Measurements from ENCODE around the gene PIK3R1. TPM values are rescaled to one million over a fixed set of nuclear protein-coding genes. Genes with fewer than 3 reads are reported as not detected.
"Not testable (repeated sequence)": the region's sequence is repeated elsewhere in the genome, so short reads cannot be mapped to it uniquely, and the experiment has no call there.

Gene PIK3R1
- total RNA-seq, 1 donor from 2014 or later = 110 TPM

DNA sequence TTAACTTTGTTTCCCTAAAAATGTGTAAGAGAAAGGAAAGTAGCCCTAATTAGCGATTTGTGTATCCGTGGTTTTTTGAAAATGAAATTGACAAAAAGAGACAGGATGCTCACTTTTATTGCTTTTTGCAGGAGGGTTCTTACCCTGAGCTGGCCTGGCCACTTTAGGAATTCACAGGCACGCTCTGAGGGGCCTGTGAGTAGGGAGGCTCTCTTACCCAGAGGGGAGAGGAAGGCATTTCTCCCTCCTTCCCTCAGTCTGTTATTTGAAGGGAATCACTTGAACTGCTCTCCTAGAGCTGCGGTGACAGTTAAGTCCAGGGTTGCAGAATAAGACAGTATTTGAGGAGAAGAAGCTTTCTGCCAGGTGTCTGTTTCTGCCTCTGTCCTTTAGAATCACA lies 16.7 kb downstream of the PIK3R1 start:
- H3K9me3 Mint-ChIP-seq = no peaks in the 10 kb centered on the region
- H3K36me3 Mint-ChIP-seq = peaks cover 38% of the 10 kb centered on the region
- no peak overlapping the region for H3K27ac Mint-ChIP-seq
- peaks cover 56% of the 10 kb centered on the region for H3K4me1 Mint-ChIP-seq (ENCODE audit: unreplicated experiment)
- no peaks in the 10 kb centered on the region for H3K27me3 Mint-ChIP-seq
- TF ChIP-seq, protein P1, sequence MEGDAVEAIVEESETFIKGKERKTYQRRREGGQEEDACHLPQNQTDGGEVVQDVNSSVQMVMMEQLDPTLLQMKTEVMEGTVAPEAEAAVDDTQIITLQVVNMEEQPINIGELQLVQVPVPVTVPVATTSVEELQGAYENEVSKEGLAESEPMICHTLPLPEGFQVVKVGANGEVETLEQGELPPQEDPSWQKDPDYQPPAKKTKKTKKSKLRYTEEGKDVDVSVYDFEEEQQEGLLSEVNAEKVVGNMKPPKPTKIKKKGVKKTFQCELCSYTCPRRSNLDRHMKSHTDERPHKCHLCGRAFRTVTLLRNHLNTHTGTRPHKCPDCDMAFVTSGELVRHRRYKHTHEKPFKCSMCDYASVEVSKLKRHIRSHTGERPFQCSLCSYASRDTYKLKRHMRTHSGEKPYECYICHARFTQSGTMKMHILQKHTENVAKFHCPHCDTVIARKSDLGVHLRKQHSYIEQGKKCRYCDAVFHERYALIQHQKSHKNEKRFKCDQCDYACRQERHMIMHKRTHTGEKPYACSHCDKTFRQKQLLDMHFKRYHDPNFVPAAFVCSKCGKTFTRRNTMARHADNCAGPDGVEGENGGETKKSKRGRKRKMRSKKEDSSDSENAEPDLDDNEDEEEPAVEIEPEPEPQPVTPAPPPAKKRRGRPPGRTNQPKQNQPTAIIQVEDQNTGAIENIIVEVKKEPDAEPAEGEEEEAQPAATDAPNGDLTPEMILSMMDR (conservative IDR thresholded peaks at IDR 0.05) = no peak
- DNase-seq (ENCODE audit: extremely low spot score, unreplicated experiment) = no peak
- H3K4me3 Mint-ChIP-seq = no peak overlapping the region

DNA sequence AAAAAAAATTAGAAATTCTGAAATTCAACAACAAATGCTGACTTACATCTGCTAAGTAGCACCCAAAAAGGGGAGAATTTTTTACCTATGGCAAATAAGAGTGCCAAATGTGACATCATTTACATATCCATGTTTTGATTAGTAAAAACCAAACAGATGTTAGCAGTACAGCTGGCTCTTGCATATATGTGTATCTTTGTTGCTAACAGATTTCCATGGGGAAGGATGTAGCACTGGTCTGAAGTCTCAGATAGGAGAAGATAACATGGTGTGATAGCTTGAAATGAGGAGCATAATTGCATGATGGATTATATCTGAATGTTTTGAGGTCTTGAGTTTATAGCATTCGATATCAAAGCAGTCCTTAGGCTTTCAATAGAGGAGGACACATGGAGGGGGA lies 17.5 kb downstream of the PIK3R1 start:
- H3K27ac Mint-ChIP-seq = no peak overlapping the region
- H3K36me3 Mint-ChIP-seq = peaks cover 36% of the 10 kb centered on the region
- no peak overlapping the region for H3K4me3 Mint-ChIP-seq
- H3K9me3 Mint-ChIP-seq = no peaks in the 10 kb centered on the region
- H3K4me1 Mint-ChIP-seq (ENCODE audit: unreplicated experiment) = peaks cover 55% of the 10 kb centered on the region
- no peak for DNase-seq (ENCODE audit: extremely low spot score, unreplicated experiment)
- TF ChIP-seq, protein P1 (conservative IDR thresholded peaks at IDR 0.05) = no peak
- H3K27me3 Mint-ChIP-seq = no peaks in the 10 kb centered on the region

DNA sequence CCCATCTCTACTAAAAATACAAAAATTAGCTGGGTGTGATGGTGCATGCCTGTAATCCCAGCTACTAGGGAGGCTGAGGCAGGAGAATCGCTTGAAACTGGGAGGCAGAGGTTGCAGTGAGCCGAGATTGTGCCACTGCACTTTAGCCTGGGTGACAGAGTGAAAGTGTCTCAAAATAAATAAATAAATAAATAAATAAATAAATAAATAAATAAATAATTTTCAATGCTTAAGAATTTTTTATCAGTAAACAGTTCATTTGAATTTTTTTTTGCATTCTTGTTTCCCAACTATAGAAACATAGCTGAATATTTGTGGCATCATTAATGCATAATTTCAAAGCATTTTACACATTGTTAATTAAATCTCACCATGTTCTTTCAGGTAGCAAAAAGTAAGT lies 19.7 kb downstream of the PIK3R1 start:
- not testable (repeated sequence) for H3K27ac Mint-ChIP-seq; H3K27me3 Mint-ChIP-seq; H3K9me3 Mint-ChIP-seq; DNase-seq (ENCODE audit: extremely low spot score, unreplicated experiment); H3K4me3 Mint-ChIP-seq
- H3K36me3 Mint-ChIP-seq = peaks cover 25% of the 10 kb centered on the region
- peaks cover 57% of the 10 kb centered on the region for H3K4me1 Mint-ChIP-seq (ENCODE audit: unreplicated experiment)

DNA sequence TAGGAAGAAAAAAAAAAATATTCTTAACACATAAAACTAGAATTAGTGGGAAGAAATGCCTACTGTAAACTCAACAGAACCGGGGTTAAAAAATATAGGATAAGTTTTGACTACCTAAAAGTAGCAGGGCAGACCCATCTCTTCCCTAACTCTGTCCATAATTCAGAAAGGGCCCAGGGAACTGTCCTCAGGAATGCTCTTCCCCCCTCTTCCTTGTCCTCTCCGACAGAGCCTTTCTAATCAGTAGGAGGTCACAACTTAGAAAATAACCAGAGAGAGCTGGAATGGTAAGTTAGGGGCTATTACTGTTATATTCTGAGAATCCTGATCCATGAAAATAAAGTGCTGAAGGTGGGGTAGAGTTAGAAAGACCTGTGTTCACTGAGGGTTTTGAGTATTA lies 22.2 kb downstream of the PIK3R1 start:
- Mint-ChIP-seq H3K4me3 (no peak overlapping the region), H3K4me1 (ENCODE audit: unreplicated experiment) (peaks cover 49% of the 10 kb centered on the region), H3K9me3 (no peaks in the 10 kb centered on the region), H3K36me3 (peaks cover 23% of the 10 kb centered on the region), H3K27ac (no peak overlapping the region), H3K27me3 (no peaks in the 10 kb centered on the region)
- TF ChIP-seq, protein P1 (conservative IDR thresholded peaks at IDR 0.05) = no peak
- no peak for DNase-seq (ENCODE audit: extremely low spot score, unreplicated experiment)

DNA sequence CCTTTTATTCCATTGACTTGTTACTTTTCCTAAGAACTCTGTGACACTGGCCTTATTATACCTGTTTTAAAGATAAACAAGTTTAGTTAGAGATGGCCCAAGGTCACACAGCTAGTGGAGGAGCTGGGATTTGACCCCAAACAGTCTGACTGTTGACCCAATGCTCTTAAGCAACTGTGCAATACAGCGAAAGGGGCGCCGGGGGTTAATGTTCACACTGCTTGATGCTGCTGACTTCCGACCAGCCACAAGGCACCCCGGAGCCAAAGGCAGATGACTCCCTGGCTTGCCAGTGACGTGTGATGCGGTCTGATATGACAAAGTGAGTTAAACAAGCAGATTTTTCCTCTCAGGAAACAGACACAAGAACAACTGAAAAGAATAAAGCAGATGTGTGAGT lies 23.9 kb downstream of the PIK3R1 start:
- TF ChIP-seq, protein P1 (conservative IDR thresholded peaks at IDR 0.05) = no peak
- H3K27me3 Mint-ChIP-seq = no peaks in the 10 kb centered on the region
- no peak for DNase-seq (ENCODE audit: extremely low spot score, unreplicated experiment)
- H3K4me1 Mint-ChIP-seq (ENCODE audit: unreplicated experiment) = peaks cover 54% of the 10 kb centered on the region
- H3K9me3 Mint-ChIP-seq = no peaks in the 10 kb centered on the region
- H3K27ac Mint-ChIP-seq = peak overlapping the region; percentile 76
- peaks cover 24% of the 10 kb centered on the region for H3K36me3 Mint-ChIP-seq
- peak overlapping the region; percentile 60 for H3K4me3 Mint-ChIP-seq

DNA sequence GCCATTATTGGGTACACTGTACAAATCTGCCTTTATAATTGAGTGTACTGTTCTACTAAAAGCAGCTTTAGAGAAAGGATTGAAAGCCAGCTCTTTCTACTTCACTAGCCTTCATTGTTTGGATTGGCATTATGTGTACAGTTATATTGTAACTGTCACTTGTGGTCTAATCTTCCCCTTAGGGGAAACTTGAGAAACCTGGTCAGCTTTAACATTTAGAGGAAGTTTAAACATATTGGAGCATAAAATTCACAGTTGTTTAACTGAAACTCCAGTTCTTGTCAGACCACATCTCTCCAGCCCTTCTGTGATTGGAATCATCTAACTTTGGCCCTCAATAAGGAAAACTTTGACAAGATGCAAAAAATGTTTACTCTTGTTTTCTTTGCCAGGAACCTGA lies 24.6 kb downstream of the PIK3R1 start:
- peaks cover 25% of the 10 kb centered on the region for H3K36me3 Mint-ChIP-seq
- TF ChIP-seq, protein P1 (conservative IDR thresholded peaks at IDR 0.05) = no peak
- H3K9me3 Mint-ChIP-seq = no peaks in the 10 kb centered on the region
- no peak for DNase-seq (ENCODE audit: extremely low spot score, unreplicated experiment)
- H3K27me3 Mint-ChIP-seq = no peaks in the 10 kb centered on the region
- no peak overlapping the region for H3K27ac Mint-ChIP-seq
- H3K4me1 Mint-ChIP-seq (ENCODE audit: unreplicated experiment) = peaks cover 57% of the 10 kb centered on the region
- no peak overlapping the region for H3K4me3 Mint-ChIP-seq
